GM23248 (cell line): ENCODE results near the gene CHN1. TPM values are rescaled to one million over a fixed set of nuclear protein-coding genes. Genes with fewer than 3 reads are reported as not detected.

Source experiments
- DNase-seq: peaks from one replicate; pipeline ENCODE4 v3.0.0-alpha.2; 2015
- H2AFZ ChIP-seq: fragments of 200-600 bp; sonication (generic); 2 replicates; pipeline ENCODE4 v1.6.1; 2016; ENCODE audit warnings: antibody characterized with exemption
- H3F3A ChIP-seq: fragments of 200-600 bp; sonication (generic); 2 replicates; pipeline ENCODE4 v1.6.1; 2016; ENCODE audit warnings: mild to moderate bottlenecking, antibody characterized with exemption, mixed run types; ENCODE audit not compliant: insufficient read depth
- H3K27ac ChIP-seq: fragments of 200-600 bp; sonication (generic); 2 replicates; pipeline ENCODE4 v1.5.1; 2016; ENCODE audit warnings: mild to moderate bottlenecking
- H3K27me3 ChIP-seq: fragments of 200-600 bp; sonication (generic); replicated peaks from 2 replicates; pipeline ENCODE4 v1.6.1; 2016; ENCODE audit warnings: mild to moderate bottlenecking; ENCODE audit not compliant: insufficient read depth
- H3K36me3 ChIP-seq: fragments of 200-600 bp; sonication (generic); 2 replicates; pipeline ENCODE4 v1.6.1; 2016; ENCODE audit warnings: low read depth, mild to moderate bottlenecking
- H3K4me1 ChIP-seq: fragments of 200-600 bp; sonication (generic); 2 replicates; pipeline ENCODE4 v1.6.1; 2016; ENCODE audit warnings: mild to moderate bottlenecking; ENCODE audit not compliant: insufficient read depth
- H3K4me2 ChIP-seq: fragments of 200-600 bp; sonication (generic); one replicate; pipeline ENCODE4 v1.6.1; 2016; ENCODE audit warnings: mild to moderate bottlenecking; ENCODE audit not compliant: unreplicated experiment
- H3K4me3 ChIP-seq: fragments of 200-600 bp; sonication (generic); 2 replicates; pipeline ENCODE4 v1.5.1; 2016; ENCODE audit warnings: mild to moderate bottlenecking
- H3K79me2 ChIP-seq: fragments of 200-600 bp; sonication (generic); 2 replicates; pipeline ENCODE4 v1.6.1; 2016; ENCODE audit warnings: mild to moderate bottlenecking; ENCODE audit not compliant: insufficient read depth
- H3K9ac ChIP-seq: fragments of 200-600 bp; sonication (generic); 2 replicates; pipeline ENCODE4 v1.6.1; 2016; ENCODE audit warnings: mild to moderate bottlenecking
- H3K9me2 ChIP-seq: fragments of 200-600 bp; sonication (generic); 2 replicates; pipeline ENCODE4 v1.6.1; 2016; ENCODE audit warnings: mixed run types, mild to moderate bottlenecking, moderate library complexity; ENCODE audit not compliant: insufficient read depth
- H3K9me3 ChIP-seq: fragments of 200-600 bp; sonication (generic); one replicate; pipeline ENCODE4 v1.6.1; 2017; ENCODE audit warnings: low read depth
- H4K20me1 ChIP-seq: fragments of 200-600 bp; sonication (generic); 2 replicates; pipeline ENCODE4 v1.6.0; 2016; ENCODE audit not compliant: insufficient read depth
- EZH2 ChIP-seq: fragments of 200-600 bp; sonication (generic); IDR thresholded peaks from 2 replicates; pipeline ENCODE4 v1.6.1; 2018; ENCODE audit warnings: antibody characterized with exemption, mild to moderate bottlenecking; ENCODE audit not compliant: insufficient read depth, poor library complexity, severe bottlenecking
- EZH2phosphoT487 ChIP-seq: fragments of 200-600 bp; sonication (generic); IDR thresholded peaks from 2 replicates; pipeline ENCODE4 v1.6.1; 2018; ENCODE audit warnings: antibody characterized with exemption, moderate library complexity, mild to moderate bottlenecking, low read depth; ENCODE audit not compliant: insufficient read depth
- WGBS, 2 experiments: methylation state at CpG; one replicate each; pipeline ENCODE4 v1.1.6; 2015 to 2017; ENCODE audit warnings: low lambda C conversion rate in 2 of 2, low coverage in 1 of 2; ENCODE audit errors: missing lambda C conversion rate in 2 of 2; 5-methylcytosine and 5-hydroxymethylcytosine counted together
- in situ Hi-C: fragments of 300-500 bp; cut with MboI; formaldehyde crosslinking; loops from 2 replicates; pipeline ENCODE4 v1.15.0; 2020
- polyA plus RNA-seq: library from polyadenylated mRNA; unstranded; fragments of >200 nt; fragmentation: Nextera tagmentation; extraction: Ambion mirVana; gene quantifications from 2 replicates; pipeline ENCODE4 v1.2.1, GENCODE V29; 2016
- total RNA-seq: library from RNA; depleted of rRNA; stranded (reverse); fragments of >200 nt; shearing (Covaris generic); gene quantifications from 2 replicates; pipeline ENCODE4 v1.2.3, GENCODE V29; 2014

Gene CHN1
- total and polyA plus RNA-seq, 2 experiments from 2014 or later: 115 to 130 TPM

DNA sequence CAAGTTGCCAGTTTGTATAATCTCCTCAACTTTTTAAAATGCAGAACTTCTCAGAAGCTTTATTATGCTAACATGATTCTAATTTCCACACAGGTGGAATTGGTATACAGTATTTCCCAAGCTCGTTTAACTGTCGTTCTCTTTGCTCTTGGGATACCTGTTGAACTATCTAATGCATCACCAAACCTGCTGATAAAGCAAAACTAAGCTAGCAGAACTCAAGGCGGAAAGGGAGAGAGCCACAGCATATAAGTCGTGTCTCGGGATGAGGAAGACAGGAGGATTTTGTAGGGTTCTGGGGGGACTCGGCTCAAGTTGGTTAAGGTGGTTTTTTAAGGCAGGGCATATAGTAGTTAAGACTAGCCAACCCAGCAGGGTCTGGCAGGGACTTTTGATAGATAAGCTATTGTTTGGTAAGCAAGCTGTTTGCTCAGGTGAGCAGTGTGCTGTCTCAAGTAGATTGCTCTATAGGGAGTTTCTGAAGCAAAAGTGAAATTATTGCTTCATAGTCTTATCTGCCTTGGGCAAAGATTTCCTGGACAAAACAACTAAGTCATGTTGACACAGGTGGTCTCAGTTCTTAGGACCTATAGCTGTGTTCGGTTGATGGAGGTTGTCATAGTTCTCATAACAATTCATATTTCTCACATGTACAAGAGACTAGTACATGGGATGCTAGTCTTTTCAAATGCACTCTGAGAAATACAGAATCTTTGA is 212.7 kb downstream of the CHN1 start:
- Histone ChIP-seq H3K27ac (0 out of 2 replicates have a peak overlapping the region, but pooled peaks have one; percentile 73), H3K27me3 (no peaks in the 10 kb centered on the region)
- 94 to 97% methylated on average over 7 of the region's 7 CpGs for WGBS, 2 experiments

DNA sequence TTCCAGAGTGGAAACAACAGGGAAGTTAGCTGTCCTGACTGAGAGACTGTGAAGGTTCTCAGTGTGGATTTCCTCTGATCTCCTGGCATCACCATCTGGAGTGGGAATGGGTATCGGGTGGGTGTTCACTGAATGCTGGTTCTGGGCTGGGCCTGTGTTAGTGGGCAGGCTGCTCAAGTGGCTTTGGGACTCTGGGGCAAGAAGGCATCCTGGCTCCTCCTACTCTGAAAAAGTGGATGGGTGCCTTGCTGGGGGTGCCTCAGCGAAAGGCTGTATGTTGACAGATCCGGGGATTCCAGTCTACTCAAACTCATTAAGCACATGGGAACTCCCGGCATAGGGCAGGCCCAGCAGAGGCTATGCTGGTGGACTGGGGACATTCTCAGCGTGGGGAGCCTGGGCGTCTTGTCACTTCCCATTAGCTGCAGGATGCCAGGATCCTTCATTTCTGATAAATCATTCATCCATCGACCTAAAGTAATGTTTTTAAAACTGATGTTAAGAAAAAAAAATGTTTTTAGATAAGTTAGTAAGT is 213.4 kb downstream of the CHN1 start:
- WGBS, 2 experiments: 91 to 93% methylated on average over 7 of the region's 7 CpGs
- in situ Hi-C loops: no loop called here

More for the DNA sequence above, 212.7 kb downstream of the CHN1 start:
- in situ Hi-C loops: no loop called here
- no peaks in the 10 kb centered on the region for H3K9me2 ChIP-seq
- no peak overlapping the region for H3K9ac ChIP-seq
- no peak overlapping the region for H3K4me3 ChIP-seq
- H3K4me1 ChIP-seq: peaks cover 63% of the 10 kb centered on the region
- H3K9me3 ChIP-seq: no peaks in the 10 kb centered on the region
- no peaks in the 10 kb centered on the region for H3K79me2 ChIP-seq
- H2AFZ ChIP-seq: peak overlapping the region; percentile 34
- H3K36me3 ChIP-seq: no peaks in the 10 kb centered on the region
- TF ChIP-seq EZH2: no peak
- TF ChIP-seq EZH2phosphoT487: no peak
- DNase-seq: no peak
- H3F3A ChIP-seq: peaks cover 62% of the 10 kb centered on the region
- H3K4me2 ChIP-seq: no peak overlapping the region
- H4K20me1 ChIP-seq: no peaks in the 10 kb centered on the region

DNA sequence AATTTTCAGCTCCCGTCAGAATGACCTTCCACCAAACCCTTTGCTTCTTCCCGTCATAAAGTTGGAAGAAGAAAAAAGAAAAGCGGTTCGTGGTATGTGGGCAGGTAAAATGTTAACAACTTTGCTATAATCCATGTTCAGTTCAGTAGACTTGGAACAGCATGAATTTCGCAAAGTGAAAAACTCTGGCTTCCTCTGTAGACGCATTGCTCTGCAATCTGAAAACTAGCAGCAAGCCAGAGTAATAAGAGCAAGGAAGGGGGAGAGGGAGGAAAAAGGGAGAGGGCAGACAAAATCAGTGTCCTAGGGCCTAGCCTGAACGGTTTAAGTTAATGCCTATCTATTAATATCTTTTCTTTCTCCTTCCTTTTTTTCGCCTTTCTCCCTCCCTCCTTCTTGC is 214.2 kb downstream of the CHN1 start:
- Histone ChIP-seq H3K36me3 (no peaks in the 10 kb centered on the region), H3K9ac (no peak overlapping the region), H3K9me3 (no peaks in the 10 kb centered on the region), H3K4me2 (no peak overlapping the region), H3K27ac (no peak overlapping the region), H2AFZ (peak overlapping the region; percentile 5; the same call in 1 of the 2 replicates), H3K79me2 (no peaks in the 10 kb centered on the region), H3K27me3 (no peaks in the 10 kb centered on the region), H4K20me1 (no peaks in the 10 kb centered on the region), H3K9me2 (no peaks in the 10 kb centered on the region), H3F3A (peaks cover 62% of the 10 kb centered on the region), H3K4me3 (no peak overlapping the region), H3K4me1 (peaks cover 63% of the 10 kb centered on the region)
- TF ChIP-seq EZH2: no peak
- no peak for TF ChIP-seq EZH2phosphoT487
- WGBS, 2 experiments: 59 to 62% methylated on average over 8 of the region's 8 CpGs
- in situ Hi-C loops: no loop called here
- no peak for DNase-seq

More for the DNA sequence above, 213.4 kb downstream of the CHN1 start:
- no peak for DNase-seq
- Histone ChIP-seq H3K36me3 (no peaks in the 10 kb centered on the region), H3K4me1 (peaks cover 63% of the 10 kb centered on the region), H3K9me3 (no peaks in the 10 kb centered on the region), H3K4me2 (no peak overlapping the region), H2AFZ (no peak overlapping the region), H4K20me1 (no peaks in the 10 kb centered on the region), H3K9me2 (no peaks in the 10 kb centered on the region), H3K27ac (no peak overlapping the region), H3K9ac (no peak overlapping the region), H3K4me3 (no peak overlapping the region), H3K79me2 (no peaks in the 10 kb centered on the region), H3F3A (peaks cover 62% of the 10 kb centered on the region), H3K27me3 (no peaks in the 10 kb centered on the region)
- no peak for TF ChIP-seq EZH2phosphoT487
- no peak for TF ChIP-seq EZH2

DNA sequence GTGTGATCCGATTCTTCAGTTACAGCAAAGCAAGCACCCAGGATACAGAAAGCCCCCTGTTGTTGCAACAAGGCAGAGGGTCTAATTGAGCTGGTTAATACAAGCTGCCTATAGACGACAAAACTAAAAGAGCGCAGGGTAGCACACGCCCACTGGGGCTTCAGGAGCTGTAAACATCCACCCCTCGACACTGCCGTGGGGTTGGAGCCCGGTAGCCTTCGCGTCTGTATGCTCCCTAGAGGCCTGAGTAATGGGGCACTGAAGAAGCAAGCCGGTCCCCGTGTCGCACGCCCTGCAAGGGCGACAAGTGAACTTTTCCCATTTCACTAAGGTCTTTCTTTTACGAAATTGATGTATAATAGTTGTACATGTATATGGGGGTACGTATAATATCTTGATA is 216.2 kb downstream of the CHN1 start:
- no peak for DNase-seq
- Histone ChIP-seq H3K9me3 (no peaks in the 10 kb centered on the region), H3K27me3 (no peaks in the 10 kb centered on the region), H3K4me3 (no peak overlapping the region), H3K9me2 (no peaks in the 10 kb centered on the region), H4K20me1 (no peaks in the 10 kb centered on the region), H2AFZ (no peak overlapping the region), H3K79me2 (no peaks in the 10 kb centered on the region), H3F3A (peaks cover 54% of the 10 kb centered on the region), H3K4me1 (peaks cover 55% of the 10 kb centered on the region), H3K4me2 (no peak overlapping the region), H3K9ac (no peak overlapping the region), H3K36me3 (no peaks in the 10 kb centered on the region), H3K27ac (peak overlapping the region; percentile 98)
- TF ChIP-seq EZH2 (no peak), EZH2phosphoT487 (no peak)
- WGBS, 2 experiments: 87 to 88% methylated on average over 16 of the region's 16 CpGs
- in situ Hi-C loops: no loop called here
